ENCODE measurements around the gene CALHM2. TPM values are rescaled to one million over a fixed set of nuclear protein-coding genes. Genes with fewer than 3 reads are reported as not detected.

Gene CALHM2
- total and polyA plus RNA-seq, 2 of the 13 experiments (the other 11 are each of a cell fraction or from before 2014, with no cell fraction given), result 0.15 TPM; not detected in 1

- intact Hi-C loops (cut with micrococcal nuclease; ENCODE audit: unreplicated experiment), result no loop called here
- no peak overlapping the region for H3K27ac ChIP-seq (ENCODE audit: extremely low read length, insufficient read depth, low read length)
- DNase-seq (ENCODE audit: low spot score) (no peak), FAIRE-seq (no peak), ATAC-seq (peak; percentile 13; the same call in 2 of the 3 replicates)
- no peak overlapping the region for H2AFZ ChIP-seq (ENCODE audit: low read length)
- BruUV-seq (replicated peaks), result no TSS peak
- no peak overlapping the region for H3K4me2 ChIP-seq (ENCODE audit: low read depth, low read length)
- peak; percentile 12; the same call in 1 of the 2 replicates for TF ChIP-seq ZFX (CRISPR knock-in tag; IDR thresholded peaks at IDR 0.05; ENCODE audit: low read depth)
- no peak for TF ChIP-seq IRF9 (CRISPR knock-in tag; IDR thresholded peaks at IDR 0.05; ENCODE audit: borderline replicate concordance)
- H3K4me3 ChIP-seq (replicated peaks in 1 of 3; ENCODE audit: insufficient read depth in 1 of 3, low read depth in 2 of 3, low read length in 3 of 3), result no peak overlapping the region
- peaks cover 25% of the 10 kb centered on the region for H3K4me1 ChIP-seq (ENCODE audit: insufficient read depth, low read length)
- in situ Hi-C loops (cut with HindIII; ENCODE audit: extremely low pct_ligation_motif_present, low pct_unique_long_range_greater_than_20kb), result no loop called here
- no peaks in the 10 kb centered on the region for H3K9me3 ChIP-seq (ENCODE audit: low read length)
- ChIA-PET CTCF (ENCODE audit: low intra/inter-chr PET ratio, low total read pairs) (no interaction called here), POLR2A (no interaction called here)
- H4K20me1 ChIP-seq (ENCODE audit: insufficient read depth, low read length), result no peaks in the 10 kb centered on the region
- H3K79me2 ChIP-seq (ENCODE audit: insufficient read depth, low read length), result no peaks in the 10 kb centered on the region
- H3K9ac ChIP-seq (ENCODE audit: insufficient read depth, low read depth, low read length), result no peak overlapping the region
- H3K27me3 ChIP-seq (ENCODE audit: control insufficient read depth in 1 of 2, insufficient read depth in 2 of 2, low read length in 2 of 2), result peaks cover 1 to 27% of the 10 kb centered on the region in 2 experiments
- WGBS (ENCODE audit: low lambda C conversion rate), result 3% methylated on average over 3 of the region's 8 CpGs
- no peaks in the 10 kb centered on the region for H3K36me3 ChIP-seq (replicated peaks in 1 of 2; ENCODE audit: control insufficient read depth in 1 of 2, insufficient read depth in 2 of 2, low read length in 2 of 2)
These were observed 5.1 kb upstream of the CALHM2 start for GRCh38 chr10:103457176-103457712.

GRCh38 chr10:103456074-103456660, 4.0 kb upstream of the CALHM2 start:
- peaks cover 30% of the 10 kb centered on the region for H3K4me1 ChIP-seq (ENCODE audit: insufficient read depth, low read length)
- H3K4me2 ChIP-seq (ENCODE audit: low read depth, low read length), result no peak overlapping the region
- WGBS (ENCODE audit: low lambda C conversion rate), result 35% methylated on average over 6 of the region's 9 CpGs
- no peaks in the 10 kb centered on the region for H3K36me3 ChIP-seq (replicated peaks in 1 of 2; ENCODE audit: control insufficient read depth in 1 of 2, insufficient read depth in 2 of 2, low read length in 2 of 2)
- no peak overlapping the region for H2AFZ ChIP-seq (ENCODE audit: low read length)
- CTCF ChIA-PET (ENCODE audit: low intra/inter-chr PET ratio, low total read pairs), result no interaction called here
- intact Hi-C loops (cut with micrococcal nuclease; ENCODE audit: unreplicated experiment) (no loop called here), in situ Hi-C loops (cut with HindIII; ENCODE audit: extremely low pct_ligation_motif_present, low pct_unique_long_range_greater_than_20kb) (no loop called here)
- DNase-seq (ENCODE audit: low spot score), result no peak
- FAIRE-seq, result no peak
- H3K4me3 ChIP-seq (replicated peaks in 1 of 3; ENCODE audit: insufficient read depth in 1 of 3, low read depth in 2 of 3, low read length in 3 of 3), result no peak overlapping the region
- no TSS peak for BruUV-seq (replicated peaks)
- H3K9ac ChIP-seq (ENCODE audit: insufficient read depth, low read depth, low read length), result no peak overlapping the region
- no peaks in the 10 kb centered on the region for H3K79me2 ChIP-seq (ENCODE audit: insufficient read depth, low read length)
- no peak for ATAC-seq
- no peaks in the 10 kb centered on the region for H4K20me1 ChIP-seq (ENCODE audit: insufficient read depth, low read length)
- H3K27me3 ChIP-seq (ENCODE audit: control insufficient read depth in 1 of 2, insufficient read depth in 2 of 2, low read length in 2 of 2), result peaks cover 3 to 35% of the 10 kb centered on the region in 2 experiments
- no peak overlapping the region for H3K27ac ChIP-seq (ENCODE audit: extremely low read length, insufficient read depth, low read length)
- POLR2A ChIA-PET, result no interaction called here
- no peaks in the 10 kb centered on the region for H3K9me3 ChIP-seq (ENCODE audit: low read length)
- no peak for TF ChIP-seq HNF1B (CRISPR knock-in tag; IDR thresholded peaks at IDR 0.05)
- no peak for TF ChIP-seq MATR3 (CRISPR knock-in tag; IDR thresholded peaks at IDR 0.05)
- TF ChIP-seq E2F5 (CRISPR knock-in tag; conservative IDR thresholded peaks at IDR 0.05), result no peak
- TF ChIP-seq PAWR (CRISPR knock-in tag; IDR thresholded peaks at IDR 0.05; ENCODE audit: borderline replicate concordance), result no peak
- no peak for TF ChIP-seq ZXDC (CRISPR knock-in tag; IDR thresholded peaks at IDR 0.05)
- no peak for TF ChIP-seq NCOA2 (CRISPR knock-in tag; IDR thresholded peaks at IDR 0.05)
- TF ChIP-seq SMAD1 (CRISPR knock-in tag; IDR thresholded peaks at IDR 0.05; ENCODE audit: borderline replicate concordance, low read depth), result no peak
- TF ChIP-seq ZBTB7A (CRISPR knock-in tag; IDR thresholded peaks at IDR 0.05), result no peak
- no peak for TF ChIP-seq ZNF879 (CRISPR knock-in tag; IDR thresholded peaks at IDR 0.05)
